Stimulated activated CD4-positive, alpha-beta T cell treated with anti-CD3 and anti-CD28 coated beads, Interleukin-4, amount 100 ng/mL, for 48 hours (primary cell): ENCODE results near the gene TMEM168.
A peak's percentile ranks its signal among the peaks of the same experiment; 100 is the strongest.
"Not testable (repeated sequence)": the region's sequence is repeated elsewhere in the genome, so short reads cannot be mapped to it uniquely, and the experiment has no call there.

Source experiments
- DNase-seq, 2 donors: peaks; one replicate each; pipeline ENCODE4 v3.0.0-alpha.2; 2020; ENCODE audit warnings: low read depth in 2 of 2

The TMEM168 gene

DNA sequence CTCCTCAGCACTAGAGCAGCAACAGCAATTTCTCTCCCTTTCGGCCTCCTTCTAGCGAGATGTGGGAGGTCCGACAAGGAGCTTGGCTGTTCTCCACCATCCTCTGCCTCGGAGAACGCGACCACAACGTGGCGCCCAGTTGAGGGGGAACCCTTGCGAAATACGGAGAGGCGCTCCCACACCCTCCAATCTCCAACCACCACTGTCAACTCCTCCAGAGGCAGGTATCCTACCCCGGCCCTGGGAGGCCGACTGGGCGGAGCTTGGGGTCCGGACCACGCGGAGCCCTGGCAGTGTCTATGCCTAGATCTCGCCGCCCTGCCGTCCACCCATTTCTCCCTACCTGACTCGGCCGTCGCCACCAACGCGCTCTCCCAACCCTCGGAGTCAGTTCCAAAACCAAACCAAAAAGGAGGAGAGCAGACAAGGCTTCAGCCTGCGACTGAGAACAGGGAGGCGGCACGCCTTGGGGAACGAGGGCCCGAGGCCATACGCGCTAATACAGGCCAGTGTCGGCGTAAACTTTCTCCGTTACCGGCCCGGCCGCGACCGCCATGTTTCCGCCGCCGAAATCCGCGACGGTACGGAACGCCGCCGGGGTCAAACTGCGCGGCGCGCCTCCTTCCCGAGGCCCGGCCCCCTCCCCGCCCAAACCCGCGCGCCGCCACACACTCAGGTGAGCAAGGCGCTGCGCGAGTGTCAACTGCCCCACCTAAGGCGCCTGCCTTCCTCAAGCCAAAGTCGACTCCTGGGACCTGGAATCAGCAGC is at the start of gene TMEM168:
TSS of gene TMEM168 (minus strand) at position 577 of the 769 bp plus-strand sequence. CDS start 5,568 bp downstream, outside the sequence.
- DNase-seq = peak; percentile 81 to 85

DNA sequence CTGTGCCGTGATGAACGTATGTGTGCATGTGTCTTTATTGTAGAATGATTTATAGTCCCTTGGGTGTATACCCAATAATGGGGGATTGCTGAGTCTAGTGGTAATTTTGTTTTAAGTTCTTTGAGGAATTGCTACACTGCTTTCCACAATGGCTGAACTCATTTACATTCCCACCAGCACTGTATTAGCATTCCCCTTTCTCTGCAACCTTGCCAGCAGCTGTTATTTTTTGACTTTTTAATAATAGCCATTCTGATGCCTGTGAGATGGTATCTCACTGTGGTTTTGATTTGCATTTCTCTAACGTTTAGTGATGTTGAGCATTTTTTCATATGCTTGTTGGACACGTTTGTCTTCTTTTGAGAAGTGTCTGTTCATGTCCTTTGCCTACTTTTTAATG is 45.7 kb upstream of the TMEM168 start:
- not testable (repeated sequence) for DNase-seq

- no peak for DNase-seq
Observed at GRCh38 chr7:112833082-112833481, 42.9 kb upstream of the TMEM168 start.

GRCh38 chr7:112830769-112831168 is 40.6 kb upstream of the TMEM168 start:
- no peak for DNase-seq

DNA sequence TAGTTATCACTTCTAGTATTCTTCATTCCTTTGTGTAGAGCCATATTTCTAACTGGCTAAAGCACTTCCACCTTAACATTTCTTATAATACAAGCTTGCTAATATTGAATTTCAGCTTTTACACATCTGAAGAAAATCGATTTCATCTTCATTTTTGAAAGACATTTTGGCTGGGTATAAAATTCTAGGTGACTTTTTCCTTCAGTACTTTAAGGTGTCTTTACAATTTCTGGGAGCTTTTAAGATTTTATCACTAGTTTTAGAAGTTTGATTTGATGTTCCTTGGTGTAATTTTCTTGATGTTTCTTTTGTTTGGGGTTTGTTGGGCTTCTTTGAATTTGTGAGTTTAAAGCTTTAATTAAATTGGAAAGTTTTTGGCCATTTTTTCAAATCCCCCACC is 38.5 kb upstream of the TMEM168 start:
- DNase-seq = no peak

- DNase-seq = no peak
Observed at GRCh38 chr7:112821345-112821744, 31.2 kb upstream of the TMEM168 start.

- DNase-seq = no peak
Observed at GRCh38 chr7:112819536-112819935, 29.3 kb upstream of the TMEM168 start.

DNA sequence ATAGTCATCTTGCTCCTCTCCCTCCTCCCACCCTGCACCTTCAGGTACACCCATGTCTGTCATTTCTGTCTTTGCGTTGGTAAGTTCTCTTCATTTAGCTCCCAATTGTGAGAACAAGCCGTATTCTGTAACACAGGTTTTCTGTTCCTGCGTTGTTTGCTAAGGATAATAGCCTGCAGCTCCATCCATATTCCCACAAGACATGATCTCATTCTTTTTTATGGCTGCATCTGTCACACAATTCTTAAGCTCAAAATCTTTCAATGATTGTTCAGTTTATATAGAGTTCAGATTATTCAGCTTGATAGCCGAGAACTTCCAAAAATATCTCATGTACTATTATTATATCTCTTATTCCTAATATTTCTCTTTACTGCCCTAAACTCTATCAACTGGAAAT is 16.0 kb upstream of the TMEM168 start:
- no peak for DNase-seq

DNA sequence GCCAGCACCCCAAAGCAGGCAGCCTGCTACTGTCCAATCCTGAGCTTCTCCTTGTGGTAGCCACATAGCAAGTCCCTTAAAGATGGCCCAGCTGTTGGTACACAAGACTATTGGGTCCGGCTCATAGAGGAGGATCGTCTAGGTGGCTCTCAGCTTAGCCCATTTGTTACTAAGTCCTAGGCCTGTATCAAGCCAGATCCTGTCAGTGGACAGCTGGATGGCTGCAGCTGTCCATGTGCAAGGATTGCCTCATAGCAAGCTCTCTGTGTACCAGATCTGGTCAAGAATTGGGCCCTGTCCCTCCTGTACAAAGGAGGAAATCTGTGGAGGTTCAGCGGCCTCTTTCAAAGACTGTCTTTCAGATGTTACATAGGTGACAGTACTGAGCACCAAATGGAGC is 12.2 kb upstream of the TMEM168 start:
- DNase-seq = no peak

DNA sequence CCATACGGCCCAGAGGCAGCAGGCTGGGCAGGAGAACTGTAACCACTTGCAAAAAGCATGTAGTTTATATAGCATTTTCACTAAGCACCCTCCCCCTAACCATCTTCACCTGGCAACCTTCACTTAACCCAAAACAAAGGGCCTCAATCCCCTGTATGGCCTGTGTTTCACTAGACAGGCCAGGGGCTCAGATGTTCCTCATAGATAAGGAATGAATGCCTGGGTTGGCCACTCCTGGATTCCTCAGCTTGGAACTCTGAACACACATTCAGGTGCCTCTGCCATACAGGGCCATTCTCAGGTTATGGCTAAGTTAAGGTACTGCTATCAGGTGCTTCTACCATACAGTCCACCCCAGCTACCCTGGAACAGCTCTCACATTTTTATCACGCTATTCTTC is 10.3 kb upstream of the TMEM168 start:
- DNase-seq = no peak

- no peak for DNase-seq
Observed at GRCh38 chr7:112799448-112800120, 9.4 kb upstream of the TMEM168 start.

GRCh38 chr7:112798274-112799159 is 8.3 kb upstream of the TMEM168 start:
- DNase-seq = no peak

GRCh38 chr7:112796552-112796951 is 6.4 kb upstream of the TMEM168 start:
- DNase-seq = not testable (repeated sequence)

DNA sequence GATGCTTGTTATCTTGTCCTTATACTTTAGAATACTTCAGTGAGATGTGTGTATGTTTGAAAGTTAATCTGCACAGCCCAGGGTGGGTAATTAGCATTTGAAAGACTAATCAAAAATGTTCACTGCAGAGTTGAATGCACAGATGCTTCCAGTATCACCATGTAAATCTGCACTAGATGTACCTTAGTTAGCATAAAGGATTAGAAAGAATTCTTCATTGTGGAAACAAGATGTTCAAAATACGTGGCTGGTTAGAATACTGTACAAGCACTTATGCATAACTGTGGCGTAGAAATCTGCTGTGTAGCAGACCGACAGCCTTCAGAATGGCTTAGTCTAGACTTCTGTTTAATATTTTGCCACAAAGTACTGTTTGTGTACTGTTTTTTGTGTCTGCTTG is 2.2 kb upstream of the TMEM168 start:
- DNase-seq = no peak

DNA sequence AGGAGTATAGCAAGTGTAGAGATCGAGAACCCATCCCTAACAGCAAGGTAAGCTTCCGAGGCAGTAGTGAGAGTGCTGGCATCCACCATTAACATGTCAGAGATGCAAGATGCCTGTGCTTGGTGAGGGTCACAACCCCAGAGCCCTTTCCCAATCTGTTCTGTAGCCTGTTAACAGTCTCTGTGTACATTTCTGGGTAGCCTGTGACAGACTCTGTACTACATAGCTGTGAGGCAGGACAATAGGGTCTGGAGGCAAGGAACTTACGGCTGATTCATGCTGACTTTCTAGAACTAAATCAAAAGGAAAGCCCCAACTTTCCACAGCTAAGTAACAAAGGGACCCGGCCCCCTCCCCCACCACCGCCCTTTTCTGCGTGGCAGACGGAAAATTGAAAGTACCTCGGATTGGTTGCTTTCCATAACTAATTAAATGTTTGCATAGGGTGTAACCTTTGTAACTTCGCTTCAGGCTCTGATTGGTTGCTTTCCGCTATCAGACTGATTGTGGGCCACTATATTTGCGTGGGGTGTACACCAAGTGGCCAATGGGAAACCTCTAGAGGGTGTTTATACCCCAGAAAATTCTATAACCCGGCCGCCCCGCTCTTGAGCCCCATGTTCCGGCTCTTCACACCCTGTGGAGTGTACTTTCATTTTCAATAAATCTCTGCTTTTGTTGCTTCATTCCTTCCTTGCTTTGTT is 1.4 kb upstream of the TMEM168 start:
- no peak for DNase-seq

- DNase-seq = no peak
Observed at GRCh38 chr7:112790586-112791003, 402 bp upstream of the TMEM168 start.

GRCh38 chr7:112789453-112789816 is 758 bp downstream of the TMEM168 start:
- no peak for DNase-seq

DNA sequence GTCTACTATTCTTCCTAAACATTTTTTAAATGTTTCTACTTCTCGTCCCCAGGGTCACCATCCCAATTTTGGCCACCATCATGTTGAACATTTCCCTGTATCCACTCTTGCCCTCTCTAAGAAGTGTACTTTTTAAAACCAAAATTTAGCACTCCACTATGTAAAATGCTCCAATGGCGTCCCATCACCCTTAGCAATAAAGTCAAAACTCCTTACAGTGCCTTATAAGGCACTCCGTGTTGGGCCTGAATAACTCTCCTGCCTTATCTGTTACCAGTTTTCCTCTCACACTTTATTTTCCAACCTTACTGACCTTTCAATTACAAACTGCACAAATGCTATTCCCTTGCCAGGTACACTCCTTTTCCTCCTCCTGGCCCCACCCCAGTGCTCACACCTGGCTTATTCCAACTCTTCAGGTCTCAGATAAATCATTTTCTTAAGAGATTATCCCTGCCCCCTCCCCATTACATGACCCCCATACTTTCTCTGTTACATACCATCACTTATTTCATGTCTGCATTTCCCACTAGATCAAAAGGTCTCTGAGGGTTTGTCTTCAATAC is 1.3 kb downstream of the TMEM168 start:
- no peak for DNase-seq

DNA sequence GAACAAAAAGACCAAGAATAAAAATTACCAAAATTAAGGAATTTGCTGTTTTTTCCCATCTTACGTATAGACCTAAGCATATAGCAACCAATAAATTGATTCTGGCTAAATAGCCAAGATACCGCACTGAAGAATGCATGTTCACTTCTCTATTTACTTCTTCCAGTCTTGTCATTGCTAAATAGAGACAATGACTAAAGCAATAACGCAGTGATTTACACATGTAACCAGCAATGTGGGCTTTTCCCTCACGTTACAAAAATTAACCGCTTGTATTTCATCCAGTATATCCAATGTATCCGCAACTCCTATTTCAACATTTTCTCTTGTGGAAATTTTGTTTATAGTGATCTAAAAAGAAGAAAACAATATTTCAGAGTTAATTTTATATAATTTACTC is 5.6 kb downstream of the TMEM168 start:
- no peak for DNase-seq

- no peak for DNase-seq
Observed at GRCh38 chr7:112782498-112782897, 7.7 kb downstream of the TMEM168 start.

DNA sequence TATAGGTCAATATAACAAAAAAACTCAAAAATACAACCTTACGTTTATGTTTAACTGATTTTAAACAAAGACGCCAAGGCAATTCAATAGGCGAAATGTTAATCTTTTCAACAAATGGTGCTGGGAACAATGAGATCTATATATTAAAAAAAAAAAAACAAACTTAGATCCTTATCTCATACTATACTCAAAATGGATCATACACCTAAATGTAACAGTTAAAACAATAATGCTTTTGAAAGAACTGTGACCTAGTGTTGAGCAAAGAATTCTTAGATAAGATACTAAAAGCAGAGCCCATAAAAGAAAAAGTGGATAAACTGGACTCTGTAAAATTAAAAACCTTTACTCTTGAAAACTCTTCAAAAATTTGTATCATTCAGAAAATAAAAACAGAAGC is 8.6 kb downstream of the TMEM168 start:
- no peak for DNase-seq
